Measurements from ENCODE around the gene EPHA2. TPM values are rescaled to one million over a fixed set of nuclear protein-coding genes. Genes with fewer than 3 reads are reported as not detected.

The EPHA2 gene
- total and polyA plus RNA-seq, 4 donors: 2.9 to 11.1 (median 6.8) TPM

- peaks cover 0 to 7% (median 2%) of the 10 kb centered on the region in 4 donors for H3K4me1 ChIP-seq (ENCODE audit: control insufficient read depth in 4 of 4, insufficient read depth in 4 of 4, low read length in 3 of 4)
- no peak overlapping the region for H3K4me3 ChIP-seq (ENCODE audit: low read depth in 1 of 3, low read length in 3 of 3)
- DNase-seq (ENCODE audit: low spot score): peak; percentile 82
- TF ChIP-seq SP1 (IDR thresholded peaks at IDR 0.05) (no peak), HNF4A (conservative IDR thresholded peaks at IDR 0.05) (no peak), RXRA (IDR thresholded peaks at IDR 0.05) (no peak), EGR1 (IDR thresholded peaks at IDR 0.05; ENCODE audit: low read depth in 2 of 2) (no peak), TAF1 (conservative IDR thresholded peaks at IDR 0.05) (no peak), ZBTB33 (IDR thresholded peaks at IDR 0.05) (no peak), CTCF (IDR thresholded peaks at IDR 0.05; ENCODE audit: low read depth, low read length, missing input control) (peak; percentile 91), MAX (IDR thresholded peaks at IDR 0.05) (no peak), FOXA1 (IDR thresholded peaks at IDR 0.05) (no peak), RAD21 (IDR thresholded peaks at IDR 0.05) (peak; percentile 89 to 95), ATF3 (IDR thresholded peaks at IDR 0.05) (no peak)
- no peaks in the 10 kb centered on the region for H3K9me3 ChIP-seq (ENCODE audit: control insufficient read depth in 4 of 4, low read length in 3 of 4)
- H3K27ac ChIP-seq (ENCODE audit: low read depth in 1 of 2, low read length in 2 of 2): no peak overlapping the region
- H3K27me3 ChIP-seq (ENCODE audit: control insufficient read depth in 4 of 4, insufficient read depth in 4 of 4, low read length in 3 of 4): no peaks in the 10 kb centered on the region
- WGBS: 64% methylated on average over 9 of the region's 9 CpGs
- no peak overlapping the region for H3K9ac ChIP-seq (ENCODE audit: low read depth in 1 of 2, low read length in 2 of 2)
- no peaks in the 10 kb centered on the region for H3K36me3 ChIP-seq (ENCODE audit: control insufficient read depth in 4 of 4, insufficient read depth in 3 of 4, low read depth in 1 of 4, low read length in 3 of 4)
These were observed 73.4 kb downstream of the EPHA2 start for GRCh38 chr1:16082283-16083038.

DNA sequence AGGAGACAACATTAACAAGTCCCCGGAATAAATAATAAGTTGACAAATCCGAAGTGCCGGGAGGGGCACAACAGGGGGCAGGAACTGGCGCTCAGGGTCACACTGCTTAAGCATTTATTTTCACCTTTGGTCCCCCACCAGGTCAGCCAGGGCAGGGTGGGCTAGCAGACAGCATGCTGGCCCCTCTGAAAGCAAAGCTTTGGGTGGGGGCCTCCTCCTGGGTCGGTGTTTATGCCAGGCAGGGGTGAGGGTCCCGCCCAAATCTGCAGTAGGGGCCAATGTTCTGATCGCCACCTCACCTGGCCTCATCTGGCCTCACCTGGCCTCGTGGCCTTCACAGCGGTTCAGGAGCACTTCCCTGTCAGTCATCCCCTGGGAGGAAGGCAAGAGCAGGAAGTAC is 74.2 kb downstream of the EPHA2 start:
- 83% methylated on average over 9 of the region's 9 CpGs for WGBS
- Histone ChIP-seq H3K27ac (ENCODE audit: low read depth in 1 of 2, low read length in 2 of 2) (no peak overlapping the region), H3K4me3 (ENCODE audit: low read depth in 1 of 3, low read length in 3 of 3) (no peak overlapping the region), H3K36me3 (ENCODE audit: control insufficient read depth in 4 of 4, insufficient read depth in 3 of 4, low read depth in 1 of 4, low read length in 3 of 4) (no peaks in the 10 kb centered on the region), H3K9me3 (ENCODE audit: control insufficient read depth in 4 of 4, low read length in 3 of 4) (no peaks in the 10 kb centered on the region), H3K4me1 (ENCODE audit: control insufficient read depth in 4 of 4, insufficient read depth in 4 of 4, low read length in 3 of 4) (peaks cover 0 to 14% (median 7%) of the 10 kb centered on the region in 4 donors), H3K9ac (ENCODE audit: low read depth in 1 of 2, low read length in 2 of 2) (no peak overlapping the region), H3K27me3 (ENCODE audit: control insufficient read depth in 4 of 4, insufficient read depth in 4 of 4, low read length in 3 of 4) (no peaks in the 10 kb centered on the region)
- no peak for DNase-seq (ENCODE audit: low spot score)
- no peak for TF ChIP-seq NR2F2 (IDR thresholded peaks at IDR 0.05)
- TF ChIP-seq GABPA (IDR thresholded peaks at IDR 0.05 in 1 of 2, conservative IDR thresholded peaks at IDR 0.05 in 1 of 2): no peak
- TF ChIP-seq HNF4G (IDR thresholded peaks at IDR 0.05): no peak
- no peak for TF ChIP-seq CTCF (IDR thresholded peaks at IDR 0.05; ENCODE audit: low read depth, low read length, missing input control)
- TF ChIP-seq ZBTB33 (IDR thresholded peaks at IDR 0.05): no peak
- no peak for TF ChIP-seq YY1 (IDR thresholded peaks at IDR 0.05)
- TF ChIP-seq SP1 (IDR thresholded peaks at IDR 0.05): no peak
- TF ChIP-seq HNF4A (conservative IDR thresholded peaks at IDR 0.05): no peak
- TF ChIP-seq TAF1 (conservative IDR thresholded peaks at IDR 0.05): no peak
- no peak for TF ChIP-seq ATF3 (IDR thresholded peaks at IDR 0.05)
- TF ChIP-seq REST (IDR thresholded peaks at IDR 0.05): no peak
- TF ChIP-seq EGR1 (IDR thresholded peaks at IDR 0.05; ENCODE audit: low read depth in 2 of 2): no peak
- no peak for TF ChIP-seq FOXA1 (IDR thresholded peaks at IDR 0.05)
- TF ChIP-seq FOXA2 (IDR thresholded peaks at IDR 0.05): no peak
- TF ChIP-seq JUND (IDR thresholded peaks at IDR 0.05): no peak

Data from liver (tissue), 9 donors.